Adrenal gland (tissue), 5 donors: ENCODE measurements around the gene FAM72B.
"Not testable (repeated sequence)": the region's sequence is repeated elsewhere in the genome, so short reads cannot be mapped to it uniquely, and the experiment has no call there.

Experiments
- POLR2A ChIP-seq, 2 donors: fragments of 450-650 bp; IDR thresholded peaks; one replicate each; pipeline ENCODE4 v1.6.1; 2017; ENCODE audit warnings: antibody characterized with exemption in 2 of 2, mild to moderate bottlenecking in 2 of 2, moderate library complexity in 1 of 2
- TF ChIP-seq, protein P1 (sequence below), 6 experiments: fragments of 450-650 bp in 4 of 6; fragments of 200-600 bp in 2 of 6; sonication (generic) in 1 of 6; IDR thresholded peaks; 1 replicate in 5 of 6; 2 replicates in 1 of 6; pipeline versions ENCODE4 v1.5.1 to v1.8.0; 2016 to 2021; ENCODE audit warnings: antibody characterized with exemption in 6 of 6, mild to moderate bottlenecking in 2 of 6, moderate library complexity in 1 of 6
- donor health status: DM: no; HTN: no; CAD: no.

DNA sequence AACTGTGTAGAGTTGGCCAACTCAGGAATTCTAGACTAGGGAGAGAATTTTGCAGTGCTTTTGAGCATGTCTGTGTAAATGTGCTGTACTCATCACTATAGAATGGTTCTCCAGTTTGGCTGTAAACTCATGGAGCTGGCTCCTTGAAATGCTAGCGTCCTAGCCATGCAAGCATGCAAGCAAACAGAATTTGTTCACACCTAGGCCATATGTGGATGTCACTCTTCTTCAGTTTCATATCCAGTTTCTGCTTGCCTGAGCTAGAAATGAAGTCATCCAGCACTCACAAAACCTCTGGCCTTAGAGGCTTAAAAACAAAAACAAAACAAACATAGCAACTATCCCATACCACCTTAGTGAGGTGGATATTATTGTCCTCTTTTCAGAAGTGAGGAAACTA lies 37.6 kb upstream of the FAM72B start:
- TF ChIP-seq, protein P1, sequence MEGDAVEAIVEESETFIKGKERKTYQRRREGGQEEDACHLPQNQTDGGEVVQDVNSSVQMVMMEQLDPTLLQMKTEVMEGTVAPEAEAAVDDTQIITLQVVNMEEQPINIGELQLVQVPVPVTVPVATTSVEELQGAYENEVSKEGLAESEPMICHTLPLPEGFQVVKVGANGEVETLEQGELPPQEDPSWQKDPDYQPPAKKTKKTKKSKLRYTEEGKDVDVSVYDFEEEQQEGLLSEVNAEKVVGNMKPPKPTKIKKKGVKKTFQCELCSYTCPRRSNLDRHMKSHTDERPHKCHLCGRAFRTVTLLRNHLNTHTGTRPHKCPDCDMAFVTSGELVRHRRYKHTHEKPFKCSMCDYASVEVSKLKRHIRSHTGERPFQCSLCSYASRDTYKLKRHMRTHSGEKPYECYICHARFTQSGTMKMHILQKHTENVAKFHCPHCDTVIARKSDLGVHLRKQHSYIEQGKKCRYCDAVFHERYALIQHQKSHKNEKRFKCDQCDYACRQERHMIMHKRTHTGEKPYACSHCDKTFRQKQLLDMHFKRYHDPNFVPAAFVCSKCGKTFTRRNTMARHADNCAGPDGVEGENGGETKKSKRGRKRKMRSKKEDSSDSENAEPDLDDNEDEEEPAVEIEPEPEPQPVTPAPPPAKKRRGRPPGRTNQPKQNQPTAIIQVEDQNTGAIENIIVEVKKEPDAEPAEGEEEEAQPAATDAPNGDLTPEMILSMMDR (IDR thresholded peaks at IDR 0.05): not testable (repeated sequence)
- TF ChIP-seq POLR2A (IDR thresholded peaks at IDR 0.05): not testable (repeated sequence)
